Activated CD4-positive, alpha-beta T cell treated with anti-CD3 and anti-CD28 coated beads, Interleukin-2, amount 50 U/mL, for 24 hours (primary cell): Measurements from ENCODE around the gene TXNRD2.

Source experiments
- DNase-seq, 2 donors: peaks; one replicate each; pipeline ENCODE4 v3.0.0-alpha.2; 2020; ENCODE audit warnings: low read depth in 1 of 2, low spot score in 1 of 2

Gene TXNRD2

GRCh38 chr22:19905347-19906276 lies 36.0 kb downstream of the TXNRD2 start:
- DNase-seq: no peak

GRCh38 chr22:19904935-19905334 lies 36.7 kb downstream of the TXNRD2 start:
- no peak for DNase-seq

GRCh38 chr22:19904174-19904856 lies 37.3 kb downstream of the TXNRD2 start:
- no peak for DNase-seq

GRCh38 chr22:19903513-19903912 lies 38.1 kb downstream of the TXNRD2 start:
- DNase-seq: no peak

- DNase-seq: no peak
These were observed 38.6 kb downstream of the TXNRD2 start for GRCh38 chr22:19903031-19903430.

- DNase-seq: no peak
These were observed 39.3 kb downstream of the TXNRD2 start for GRCh38 chr22:19902245-19902715.

- DNase-seq: no peak
These were observed 39.9 kb downstream of the TXNRD2 start for GRCh38 chr22:19901577-19902244.

GRCh38 chr22:19900707-19901436 lies 40.7 kb downstream of the TXNRD2 start:
- no peak for DNase-seq

- DNase-seq: no peak
These were observed 42.6 kb downstream of the TXNRD2 start for GRCh38 chr22:19898831-19899567.

GRCh38 chr22:19898145-19898544 lies 43.5 kb downstream of the TXNRD2 start:
- no peak for DNase-seq

- no peak for DNase-seq
These were observed 43.9 kb downstream of the TXNRD2 start for GRCh38 chr22:19897726-19898125.

- no peak for DNase-seq
These were observed 44.8 kb downstream of the TXNRD2 start for GRCh38 chr22:19896665-19897355.

GRCh38 chr22:19895160-19895849 lies 46.3 kb downstream of the TXNRD2 start:
- no peak for DNase-seq

GRCh38 chr22:19893363-19893762 lies 48.3 kb downstream of the TXNRD2 start:
- DNase-seq: no peak

GRCh38 chr22:19892925-19893324 lies 48.7 kb downstream of the TXNRD2 start:
- DNase-seq: no peak

GRCh38 chr22:19892257-19892879 lies 49.2 kb downstream of the TXNRD2 start:
- peak in 1 of 2 donors; percentile 52 for DNase-seq

- peak; percentile 53 to 89 for DNase-seq
These were observed 50.0 kb downstream of the TXNRD2 start for GRCh38 chr22:19891317-19892256.
